ENCODE data around the gene PECR.

The PECR gene

DNA sequence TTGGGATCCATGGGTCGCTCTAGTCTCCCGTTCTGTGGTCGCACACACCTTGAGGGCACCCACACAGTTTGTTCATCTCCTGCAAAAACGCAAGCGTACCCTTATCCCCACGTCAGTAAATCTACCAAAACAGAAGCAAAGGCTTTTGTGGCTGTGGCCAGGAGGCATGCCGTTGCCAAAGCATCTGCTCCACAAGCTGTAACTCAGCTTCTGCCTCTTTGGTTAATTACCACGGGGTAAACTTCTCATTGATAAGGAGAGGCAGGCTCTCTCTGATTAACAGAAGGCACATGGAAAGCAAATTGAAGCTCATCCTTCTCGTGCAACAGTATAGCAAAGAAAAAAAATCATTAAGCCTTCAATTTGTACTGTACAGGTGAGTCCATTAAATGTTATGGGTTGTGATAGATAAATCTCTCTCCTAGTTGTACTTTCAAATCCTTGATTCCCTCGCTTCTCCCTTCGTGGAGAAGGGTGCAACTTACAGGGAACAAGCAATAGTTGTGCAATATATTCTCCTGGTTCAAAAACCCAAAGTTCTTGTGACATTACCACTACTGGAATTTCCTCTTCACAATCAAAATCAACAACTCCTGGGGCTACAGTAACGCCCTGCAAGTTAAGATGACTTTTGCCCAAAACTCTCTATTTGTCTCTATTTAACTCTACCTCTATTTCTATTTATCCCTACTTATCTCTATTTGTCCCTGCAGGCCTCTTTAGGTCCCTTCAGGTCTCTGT, 10.3 kb downstream of the PECR start:
- no peak for DNase-seq (ENCODE audit: low read depth)

DNA sequence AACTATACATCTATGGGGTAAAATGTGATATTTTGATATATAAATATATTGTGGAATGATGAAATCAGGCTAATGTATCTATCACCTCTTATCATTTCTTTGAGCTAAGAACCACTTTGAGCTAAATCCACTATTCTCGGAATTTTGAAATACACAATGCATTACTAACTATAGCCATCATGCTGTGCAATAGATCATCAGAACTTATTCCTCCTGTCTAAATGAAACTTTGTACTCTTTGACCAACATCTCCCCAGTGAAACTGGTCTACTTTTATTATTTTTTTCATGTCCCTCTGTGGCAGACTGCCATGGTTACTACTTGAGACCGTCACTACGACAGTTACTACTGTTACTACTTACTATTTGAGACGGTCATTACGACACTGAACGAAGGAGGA, 11.4 kb downstream of the PECR start:
- DNase-seq (ENCODE audit: low read depth), result no peak

DNA sequence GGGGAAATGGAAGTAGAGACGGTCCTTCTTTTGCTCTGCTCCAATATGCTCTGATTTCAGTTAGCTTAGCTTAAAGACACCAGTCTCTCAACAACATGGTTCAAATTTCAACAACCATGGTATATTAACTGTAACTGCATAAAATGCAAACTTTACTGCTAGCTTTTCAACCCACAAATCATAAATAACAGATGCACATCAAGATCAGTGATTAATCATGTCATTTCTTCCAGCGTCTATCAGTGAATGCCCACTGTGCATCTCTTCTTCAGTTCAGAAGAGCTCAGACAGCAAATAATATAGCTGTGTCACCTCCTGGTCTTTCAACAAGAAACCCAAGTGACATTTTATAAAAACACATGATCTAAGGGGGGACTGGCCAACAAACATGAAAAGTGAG, 12.6 kb downstream of the PECR start:
- no peak for DNase-seq (ENCODE audit: low read depth)

GRCh38 chr2:216066230-216066629, 15.4 kb downstream of the PECR start:
- peak; percentile 50 for DNase-seq (ENCODE audit: low read depth)

DNA sequence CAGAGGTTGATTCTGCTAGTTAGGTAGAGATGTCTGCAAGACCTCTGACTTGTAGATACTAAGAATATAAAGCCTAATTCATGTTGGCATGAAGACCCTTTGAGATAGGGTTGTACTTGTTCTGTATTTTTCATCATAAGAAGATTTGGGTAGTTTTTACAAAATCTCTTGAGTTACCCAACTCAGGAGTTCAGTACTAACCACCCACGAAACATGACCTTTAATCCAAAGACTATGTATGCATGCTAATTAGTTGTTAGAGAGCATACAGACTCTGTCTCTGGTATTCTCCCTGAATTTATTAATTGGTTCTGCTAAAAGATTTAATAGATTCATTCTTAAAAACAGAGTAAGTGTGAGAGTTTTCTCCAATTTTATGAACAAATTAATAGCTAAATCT, 16.9 kb downstream of the PECR start:
- DNase-seq (ENCODE audit: low read depth), result no peak

DNA sequence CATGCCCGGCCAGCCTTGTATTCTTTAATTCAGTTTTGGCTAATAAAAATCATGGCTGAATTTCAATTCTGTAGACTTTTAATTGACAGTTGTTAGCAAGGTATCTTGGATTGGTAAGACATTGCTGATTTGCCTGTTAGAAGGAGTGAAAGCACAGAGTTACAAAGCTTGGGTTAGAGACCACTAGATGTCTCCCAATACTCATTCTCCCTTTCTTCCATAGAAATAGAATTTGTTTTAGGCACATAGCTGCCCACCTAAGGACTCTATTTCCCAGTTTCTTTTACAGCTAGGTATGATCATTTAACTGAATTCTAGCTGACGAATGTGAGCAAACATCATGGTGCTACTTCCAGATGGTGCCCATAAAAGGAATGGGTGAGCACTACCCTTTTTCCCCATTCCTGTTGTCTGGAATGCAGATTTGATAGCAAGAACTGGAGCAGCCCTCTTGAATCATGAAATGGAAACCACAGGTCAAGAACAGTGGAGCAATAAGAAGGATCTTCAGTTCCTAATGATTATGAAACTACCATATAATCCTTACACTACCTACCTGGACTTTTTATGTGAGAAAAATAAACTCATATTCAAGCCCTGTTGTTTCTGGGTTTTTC, 17.5 kb downstream of the PECR start:
- no peak for DNase-seq (ENCODE audit: low read depth)

- no peak for DNase-seq (ENCODE audit: low read depth)
Measured at GRCh38 chr2:216059233-216059834, 22.3 kb downstream of the PECR start.

DNA sequence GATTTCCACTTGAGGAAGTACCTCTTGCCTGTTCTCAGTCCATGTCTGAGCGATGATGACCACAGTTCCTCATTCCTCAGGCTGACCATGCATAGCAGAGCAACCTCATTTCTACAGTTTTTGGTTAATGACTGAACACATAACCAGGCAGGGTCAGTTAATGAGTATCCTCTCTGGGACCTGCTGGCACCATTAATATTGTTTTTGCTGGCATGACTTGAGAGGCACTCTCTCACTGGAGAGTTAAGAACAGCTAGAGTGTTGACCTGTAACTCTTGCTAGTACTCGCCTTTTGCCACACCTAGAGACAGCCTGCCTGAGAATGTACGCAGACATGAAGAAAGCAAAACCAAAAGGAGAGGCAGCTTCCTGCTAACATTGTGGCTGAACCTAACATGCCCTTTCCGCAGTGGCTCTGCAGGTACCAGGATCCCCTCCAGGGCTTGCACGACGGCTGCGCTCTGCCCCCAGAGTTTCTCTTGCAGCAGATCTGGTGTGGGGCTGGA, 23.9 kb downstream of the PECR start:
- DNase-seq (ENCODE audit: low read depth), result peak; percentile 24

DNA sequence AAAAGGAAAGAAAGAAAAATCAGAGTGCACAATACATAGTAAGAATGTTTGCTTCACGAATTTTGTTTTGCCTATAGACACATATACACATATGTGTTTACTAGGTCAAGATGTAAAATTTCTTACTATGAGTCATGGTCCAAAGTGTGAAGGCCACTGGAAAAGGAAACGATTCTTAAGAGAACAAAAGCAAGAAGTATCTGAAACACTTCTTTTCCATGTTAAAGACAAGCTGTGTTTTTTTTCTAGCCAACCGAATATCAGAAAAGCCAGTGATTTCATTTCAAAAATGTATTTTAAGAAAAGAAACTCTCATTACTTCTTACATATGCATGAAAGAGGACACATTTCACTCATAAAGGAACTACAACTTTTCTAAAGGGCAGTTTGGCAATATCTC, 24.9 kb downstream of the PECR start:
- DNase-seq (ENCODE audit: low read depth), result no peak

GRCh38 chr2:216055680-216056079, 25.9 kb downstream of the PECR start:
- DNase-seq (ENCODE audit: low read depth), result no peak

- no peak for DNase-seq (ENCODE audit: low read depth)
Measured at GRCh38 chr2:216052420-216052819, 29.2 kb downstream of the PECR start.

GRCh38 chr2:216051350-216051749, 30.3 kb downstream of the PECR start:
- DNase-seq (ENCODE audit: low read depth), result no peak

GRCh38 chr2:216049452-216049851, 32.2 kb downstream of the PECR start:
- no peak for DNase-seq (ENCODE audit: low read depth)

- DNase-seq (ENCODE audit: low read depth), result peak; percentile 62
Measured at GRCh38 chr2:216047397-216047796, 34.2 kb downstream of the PECR start.

DNA sequence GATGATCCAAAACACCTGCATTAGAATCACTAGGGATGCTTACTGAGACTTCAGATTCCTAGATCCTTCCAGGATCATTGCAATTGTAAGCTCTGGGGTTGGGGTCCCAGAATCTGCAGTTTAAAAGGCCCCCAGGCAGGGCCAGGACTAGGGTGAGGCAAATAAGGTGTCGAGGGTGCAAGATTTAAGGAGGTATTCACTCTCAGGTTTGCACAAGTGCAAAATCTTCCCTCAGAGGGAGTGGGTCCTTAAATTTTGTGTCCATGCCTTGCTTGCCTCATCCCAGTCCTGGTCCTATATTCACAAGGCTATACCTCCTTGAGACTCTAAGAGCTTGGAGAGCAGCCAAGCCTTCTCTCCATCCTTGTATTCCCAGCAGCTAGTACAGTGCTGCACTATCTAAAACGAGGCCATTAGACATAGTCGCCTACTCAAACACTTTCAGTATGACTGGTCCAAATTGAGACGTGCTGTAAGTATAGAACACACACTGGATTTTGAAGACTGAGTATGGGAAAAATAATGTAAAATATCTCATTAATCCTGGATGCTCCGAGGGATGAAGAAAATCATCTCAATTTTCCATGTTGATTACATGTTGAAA, 36.6 kb downstream of the PECR start:
- no peak for DNase-seq (ENCODE audit: low read depth)

DNA sequence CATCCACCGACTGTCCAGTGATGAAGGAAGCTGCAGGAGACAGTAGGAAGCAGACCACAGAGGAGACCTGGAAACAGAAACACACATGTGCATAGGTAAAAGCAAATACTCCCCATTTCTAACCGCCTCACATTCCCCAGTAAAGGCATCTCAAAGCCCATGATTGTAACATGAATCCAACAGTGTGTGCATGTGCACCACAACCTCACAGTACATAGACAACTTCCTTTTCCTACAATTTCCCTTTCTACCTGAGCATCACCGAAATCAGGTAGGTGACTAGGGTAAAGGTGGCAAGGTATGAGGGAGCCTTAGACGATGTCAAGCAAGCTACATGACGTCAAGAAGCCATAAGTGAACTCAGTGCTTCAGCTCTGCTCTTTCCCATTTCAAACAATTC, 37.7 kb downstream of the PECR start:
- no peak for DNase-seq (ENCODE audit: low read depth)

DNA sequence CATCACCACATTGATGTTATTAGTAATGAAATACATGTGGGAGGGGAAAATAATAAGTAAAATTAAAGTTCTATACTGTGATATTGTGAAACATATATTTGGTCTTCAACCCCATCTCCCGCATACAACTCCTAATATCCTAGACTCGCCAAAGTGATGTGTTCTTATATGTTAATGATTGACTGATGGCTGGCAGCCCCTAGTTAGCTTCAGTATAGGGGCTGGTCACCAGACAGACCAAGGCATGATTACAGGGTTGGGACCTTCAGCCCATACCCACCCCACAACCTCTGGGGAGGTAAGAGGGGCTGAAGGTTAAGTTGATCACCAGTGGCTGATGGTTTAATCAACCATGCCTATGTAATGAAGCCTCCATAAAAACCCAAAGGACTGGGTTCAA, 40.2 kb downstream of the PECR start:
- DNase-seq (ENCODE audit: low read depth), result no peak

GRCh38 chr2:216039918-216040317, 41.7 kb downstream of the PECR start:
- no peak for DNase-seq (ENCODE audit: low read depth)

DNA sequence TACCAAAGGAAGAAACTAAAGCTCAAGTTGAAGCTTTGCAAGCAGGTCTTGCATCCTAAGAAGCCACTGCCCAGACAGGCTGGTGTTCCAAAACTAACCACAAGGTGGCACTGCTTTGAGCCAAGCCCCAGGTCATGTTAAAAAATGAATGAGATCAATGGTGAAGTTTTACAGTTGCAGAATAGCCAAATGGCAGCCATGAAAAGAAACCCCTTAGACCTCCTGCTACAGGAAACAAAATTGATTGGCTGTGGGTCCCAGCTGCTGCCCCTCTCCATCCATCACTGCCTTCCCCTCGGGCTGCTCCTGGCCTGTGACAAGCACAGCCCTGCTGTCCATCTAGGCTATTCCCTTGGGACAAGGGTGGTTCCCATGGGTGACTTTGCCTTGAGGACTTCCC, 47.5 kb downstream of the PECR start:
- peak; percentile 65 for DNase-seq (ENCODE audit: low read depth)

DNA sequence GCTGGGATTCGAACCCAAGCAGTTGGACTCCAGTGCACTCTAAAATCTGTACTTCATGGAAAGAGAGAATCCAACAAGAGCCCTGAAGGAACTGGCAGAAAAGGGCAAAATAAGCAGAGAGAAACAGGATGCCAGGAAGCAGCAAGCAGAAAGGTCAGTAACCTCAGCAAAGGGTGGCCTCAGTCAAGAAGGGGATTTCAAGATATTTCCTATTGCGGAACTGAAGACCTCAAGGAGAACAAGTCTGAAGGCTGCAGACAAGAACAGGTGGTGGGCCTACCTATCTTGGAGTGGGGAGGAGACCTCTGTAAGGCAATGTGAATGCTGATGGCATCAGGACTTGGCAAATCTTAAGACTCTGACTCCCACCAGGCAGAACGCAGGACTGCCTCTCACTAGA, 48.2 kb downstream of the PECR start:
- DNase-seq (ENCODE audit: low read depth), result no peak

GRCh38 chr2:216031960-216032689, 49.5 kb downstream of the PECR start:
- peak; percentile 70 for DNase-seq (ENCODE audit: low read depth)

DNA sequence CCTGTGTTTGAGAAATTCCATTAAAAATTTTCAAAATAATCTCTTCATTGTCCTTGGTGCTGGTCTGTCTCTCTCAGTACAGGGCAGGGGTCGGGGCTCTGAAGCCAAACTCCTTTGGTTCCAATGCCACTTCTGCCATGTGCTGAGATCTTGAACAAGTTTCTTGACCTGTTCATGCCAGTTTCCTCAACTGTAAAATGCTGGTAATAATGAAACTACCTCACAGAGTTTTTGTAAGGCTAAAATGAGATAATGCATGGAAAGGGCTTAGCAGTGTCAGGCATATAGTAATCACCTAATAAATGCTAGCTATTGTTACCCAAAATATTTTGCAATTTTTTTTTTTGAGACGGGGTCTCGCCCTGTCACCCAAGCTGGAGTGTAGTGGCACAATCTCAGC, 51.4 kb downstream of the PECR start:
- DNase-seq (ENCODE audit: low read depth), result no peak

All from fibroblast of gingiva (primary cell).